GM12878 (cell line): ENCODE measurements around the gene RXFP4. TPM values are rescaled to one million over a fixed set of nuclear protein-coding genes. Genes with fewer than 3 reads are reported as not detected.
A peak's percentile ranks its signal among the peaks of the same experiment; 100 is the strongest.

Experiments used
- ATAC-seq: fragments of 200-7000 bp; cut with Tn5 transposase; 3 replicates; pipeline ENCODE4 v1.9.1; 2020; ENCODE audit warnings: mild to moderate bottlenecking, moderate library complexity
- BruUV-seq: library from RNA; stranded (reverse); fragments of 400-500 nt; replicated peaks from 2 replicates; lab custom pipeline; 2021; lab: Mats Ljungman, UMichigan
- CTCF ChIA-PET: fragments of 300-600 bp; sonication (Branson Sonifier 250); formaldehyde crosslinking; extraction: SDS; loops from one replicate; lab custom pipeline; 2021; ENCODE audit warnings: inconsistent platforms; lab: Yijun Ruan, JAX
- POLR2A ChIA-PET: fragments of 350-600 bp; formaldehyde crosslinking; extraction: SDS; loops from one replicate; lab custom pipeline; 2021; ENCODE audit warnings: inconsistent platforms; lab: Charles Lee
- RAD21 ChIA-PET: fragments of 300-600 bp; sonication (Branson Sonifier 250); formaldehyde crosslinking; loops from one replicate; lab custom pipeline; 2023; ENCODE audit warnings: antibody characterized with exemption; ENCODE audit not compliant: unreplicated experiment; lab: Charles Lee
- SMC1A ChIA-PET: fragments of 300-600 bp; sonication (Branson Sonifier 250); formaldehyde crosslinking; loops from one replicate; lab custom pipeline; 2023; ENCODE audit not compliant: unreplicated experiment, uncharacterized antibody; lab: Charles Lee
- DNase-seq: peaks from one replicate; pipeline ENCODE4 v3.0.0-alpha.2; 2011; ENCODE audit warnings: low read depth, low spot score
- FAIRE-seq: peaks from 3 replicates; lab custom pipeline; 2011; peaks lifted over from hg19 to GRCh38; lab: Jason Lieb, UNC
- H2AFZ ChIP-seq: 2 replicates; pipeline ENCODE4 v1.6.0; 2011; ENCODE audit warnings: low read depth, low read length, control low read depth; ENCODE audit not compliant: control insufficient read depth
- H3K27ac ChIP-seq: 2 replicates; pipeline ENCODE4 v1.5.1; 2011; ENCODE audit warnings: control low read depth; ENCODE audit not compliant: control insufficient read depth, insufficient read depth
- H3K27me3 ChIP-seq, 2 experiments: replicated peaks in 1 of 2; 2 replicates each; pipeline versions ENCODE4 v1.6.0 to v1.6.1; 2011; ENCODE audit warnings: low read length in 1 of 2; ENCODE audit not compliant: control insufficient read depth in 2 of 2, insufficient read depth in 2 of 2
- H3K36me3 ChIP-seq, 2 experiments: 2 replicates each; pipeline ENCODE4 v1.5.1; 2011; ENCODE audit warnings: low read length in 1 of 2; ENCODE audit not compliant: control insufficient read depth in 2 of 2, insufficient read depth in 2 of 2
- H3K4me1 ChIP-seq: 2 replicates; pipeline ENCODE4 v1.6.1; 2011; ENCODE audit warnings: mild to moderate bottlenecking, low read length, moderate library complexity, mixed read lengths; ENCODE audit not compliant: control insufficient read depth, insufficient read depth
- H3K4me2 ChIP-seq: 2 replicates; pipeline ENCODE4 v1.6.0; 2011; ENCODE audit warnings: control low read depth; ENCODE audit not compliant: control insufficient read depth, insufficient read depth
- H3K4me3 ChIP-seq: fragments of 200-600 bp; sonication (generic); 2 replicates; pipeline ENCODE4 v1.5.1; 2016
- H3K79me2 ChIP-seq: 2 replicates; pipeline ENCODE4 v1.6.0; 2011; ENCODE audit warnings: low read length; ENCODE audit not compliant: control insufficient read depth, insufficient read depth
- H3K9ac ChIP-seq: 2 replicates; pipeline ENCODE4 v1.8.0; 2011; ENCODE audit warnings: low read length, control low read depth, mixed read lengths; ENCODE audit not compliant: control insufficient read depth, insufficient read depth
- H3K9me3 ChIP-seq: replicated peaks from 3 replicates; pipeline ENCODE4 v1.5.1; 2011; ENCODE audit warnings: mild to moderate bottlenecking, low read length; ENCODE audit not compliant: control insufficient read depth, insufficient read depth
- H4K20me1 ChIP-seq: 2 replicates; pipeline ENCODE4 v1.6.0; 2011; ENCODE audit not compliant: control insufficient read depth, insufficient read depth
- BRCA1 ChIP-seq: IDR thresholded peaks from 2 replicates; pipeline ENCODE4 v1.6.1; 2011; ENCODE audit warnings: low read depth, low read length, improper control_type of control experiment
- IKZF1 ChIP-seq: fragments of 450-650 bp; conservative IDR thresholded peaks from 2 replicates; pipeline ENCODE4 v1.6.1; 2017; ENCODE audit warnings: antibody characterized with exemption, mild to moderate bottlenecking
- MEF2B ChIP-seq: fragments of 450-650 bp; IDR thresholded peaks from 2 replicates; pipeline ENCODE4 v1.6.1; 2018; ENCODE audit warnings: mild to moderate bottlenecking, moderate library complexity; ENCODE audit not compliant: partially characterized antibody, poor library complexity, severe bottlenecking
- NBN ChIP-seq: fragments of 450-650 bp; IDR thresholded peaks from 2 replicates; pipeline ENCODE4 v1.6.1; 2016
- SPI1 ChIP-seq: IDR thresholded peaks from 2 replicates; pipeline ENCODE4 v1.6.1; 2011; ENCODE audit warnings: low read depth, mild to moderate bottlenecking, low read length, moderate library complexity, borderline replicate concordance; ENCODE audit not compliant: insufficient read depth
- ZNF217 ChIP-seq: fragments of 450-650 bp; IDR thresholded peaks from 2 replicates; pipeline ENCODE4 v1.6.1; 2017; ENCODE audit warnings: antibody characterized with exemption, mild to moderate bottlenecking
- ZSCAN29 ChIP-seq: fragments of 450-650 bp; IDR thresholded peaks from 2 replicates; pipeline ENCODE4 v1.6.1; 2017; ENCODE audit warnings: mild to moderate bottlenecking, moderate library complexity
- WGBS: methylation state at CpG from one replicate; pipeline ENCODE4 v1.1.6; 2016; ENCODE audit warnings: low lambda C conversion rate; ENCODE audit not compliant: insufficient replicate concordance, insufficient coverage; ENCODE audit errors: missing lambda C conversion rate; 5-methylcytosine and 5-hydroxymethylcytosine counted together
- in situ Hi-C: fragments of 300-500 bp; cut with MboI; formaldehyde crosslinking; loops from 9 replicates; pipeline ENCODE4 v1.14.3; 2018; ENCODE audit warnings: mixed read lengths
- intact Hi-C: fragments of 100-400 bp; cut with micrococcal nuclease; formaldehyde crosslinking; loops from one replicate; pipeline ENCODE4 v1.14.2; 2022; ENCODE audit not compliant: unreplicated experiment
- polyA plus RNA-seq, 11 experiments: library from polyadenylated mRNA; depleted of rRNA in 4 of 11; unstranded in 6 of 11; stranded (reverse) in 5 of 11; fragments of >200 nt; fragmentation: Nextera tagmentation in 4 of 11; fragmentation: Illumina TruSeq in 1 of 11; extraction: Ambion mirVana in 4 of 11; extraction: Trizol in 1 of 11; gene quantifications; 1 replicate in 1 of 11; 2 replicates in 10 of 11; pipeline versions ENCODE4 v1.2.1 to v1.2.3, GENCODE V29; 2011 to 2016; ENCODE audit warnings: inconsistent platforms in 2 of 11, missing spikeins in 2 of 11, low read depth in 1 of 11
- total RNA-seq, 4 experiments: library from RNA; depleted of rRNA in 3 of 4; stranded (reverse); fragments of >200 nt in 3 of 4; fragmentation: Illumina TruSeq in 1 of 4; extraction: Trizol in 1 of 4; gene quantifications; 2 replicates each; pipeline versions ENCODE4 v1.2.1 to v1.2.3, GENCODE V29; 2013 to 2021

Gene RXFP4
- total and polyA plus RNA-seq, 10 of the 15 experiments (the other 5 are each of a cell fraction or from before 2014, with no cell fraction given), result 0.10 to 0.40 (median 0.39) TPM; not detected in 7

DNA sequence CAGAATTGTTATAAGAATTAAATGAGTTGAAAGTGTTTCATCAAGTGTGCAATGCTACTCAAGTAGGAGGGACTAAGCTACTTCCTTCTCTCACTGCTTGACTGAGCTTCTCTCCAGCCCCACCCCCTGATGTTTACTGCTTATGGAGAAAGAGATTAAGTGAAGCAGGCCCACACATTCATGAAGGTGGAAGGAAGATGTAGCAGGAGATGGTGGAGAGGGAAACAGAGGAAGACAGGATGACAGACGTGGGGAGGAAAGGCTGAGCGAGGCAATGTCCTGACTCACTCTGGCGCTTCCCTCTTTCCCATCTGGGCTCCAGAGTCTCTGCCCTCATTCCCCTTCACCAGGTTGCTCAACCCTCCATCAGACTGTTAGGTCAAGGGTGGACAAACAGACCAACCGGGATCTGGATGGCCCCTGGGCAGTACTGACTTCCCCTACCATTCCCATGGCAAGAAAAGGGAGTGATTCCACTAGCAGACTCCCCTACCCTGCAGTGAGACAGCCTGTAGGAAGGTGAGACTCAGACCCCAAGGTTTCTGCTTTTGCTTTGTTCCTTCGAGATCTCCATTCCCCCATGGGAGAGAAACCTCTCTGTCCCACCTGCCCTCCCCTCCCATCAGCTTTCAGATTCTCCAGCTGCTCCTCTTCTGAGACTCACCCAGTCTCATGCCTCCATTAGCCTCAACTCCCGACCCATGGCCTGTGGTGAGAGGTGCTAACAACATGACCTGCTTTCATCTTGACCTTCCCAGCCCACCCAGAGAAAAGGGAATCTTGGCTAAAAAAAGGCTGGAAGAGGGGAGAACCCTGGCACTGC is 40.0 kb downstream of the RXFP4 start:
- POLR2A ChIA-PET, result interaction anchor here (0.6 to 14.9 kb wide), 16 partner anchors 8 to 190 kb away, joined by 3 to 273 read pairs (median 6); partner anchors contain the start of genes GON4L, KHDC4 and RXFP4
- TF ChIP-seq NBN (0 out of 2 replicates have a peak, but pooled peaks have one; percentile 40), ZSCAN29 (no peak), BRCA1 (no peak), MEF2B (peak; percentile 56), SPI1 (0 out of 2 replicates have a peak, but pooled peaks have one; percentile 4), ZNF217 (no peak), IKZF1 (peak; percentile 54; the same call in 1 of the 2 replicates)
- TF ChIP-seq, all 136 proteins: peak for 4
- H3K4me3 ChIP-seq, result peak overlapping the region; percentile 100
- ChIA-PET RAD21 (interaction anchor here (0.6 to 14.4 kb wide), 10 partner anchors 9 to 244 kb away, joined by 3 to 214 read pairs (median 31); partner anchors contain the start of genes KHDC4, RXFP4 and SYT11), SMC1A (interaction anchor here (0.6 to 16.7 kb wide), 12 partner anchors 8 to 122 kb away, joined by 3 to 229 read pairs (median 16); partner anchors contain the start of genes KHDC4, RXFP4 and SYT11), CTCF (interaction anchor here (0.7 to 14.7 kb wide), 15 partner anchors 8 to 124 kb away, joined by 3 to 227 read pairs (median 8); partner anchors contain the start of genes KHDC4 and RXFP4)
- H3K36me3 ChIP-seq, result no peaks in the 10 kb centered on the region
- DNase-seq (no peak), FAIRE-seq (peak; percentile 66), ATAC-seq (peak; percentile 41)
- peaks cover 26% of the 10 kb centered on the region for H3K4me1 ChIP-seq
- no peaks in the 10 kb centered on the region for H3K27me3 ChIP-seq
- H3K9me3 ChIP-seq, result no peaks in the 10 kb centered on the region
- H3K4me2 ChIP-seq, result peak overlapping the region; percentile 63
- H3K27ac ChIP-seq, result peak overlapping the region; percentile 97
- peak overlapping the region; percentile 95 for H3K9ac ChIP-seq
- no peaks in the 10 kb centered on the region for H4K20me1 ChIP-seq
- intact Hi-C loops (no loop called here), in situ Hi-C loops (no loop called here)
- 19% methylated on average over 6 of the region's 6 CpGs for WGBS
- no TSS peak for BruUV-seq
- H3K79me2 ChIP-seq, result peaks cover 53% of the 10 kb centered on the region
- H2AFZ ChIP-seq, result no peak overlapping the region; the same call in 1 of the 2 replicates
